HepG2 (cell line): ENCODE data around the gene CA4. TPM values are rescaled to one million over a fixed set of nuclear protein-coding genes. Genes with fewer than 3 reads are reported as not detected.
A peak's percentile ranks its signal among the peaks of the same experiment; 100 is the strongest.

ENCODE experiments used
- ATAC-seq: fragments of 200-7000 bp; cut with Tn5 transposase; 3 replicates; pipeline ENCODE4 v1.9.1; 2020; ENCODE audit warnings: mild to moderate bottlenecking, moderate library complexity
- BruUV-seq: library from RNA; stranded (reverse); fragments of 400-500 nt; replicated peaks from 2 replicates; lab custom pipeline; 2021; lab: Mats Ljungman, UMichigan
- CTCF ChIA-PET: fragments of 300-600 bp; formaldehyde crosslinking; extraction: SDS; loops from one replicate; lab custom pipeline; 2021; ENCODE audit warnings: low total read pairs, inconsistent platforms, low intra/inter-chr PET ratio; lab: Yijun Ruan, JAX
- POLR2A ChIA-PET: fragments of 350-600 bp; sonication (Branson Sonifier 250); formaldehyde crosslinking; loops from one replicate; lab custom pipeline; 2020; ENCODE audit warnings: antibody characterized with exemption, inconsistent platforms; lab: Yijun Ruan, JAX
- DNase-seq: peaks from one replicate; pipeline ENCODE4 v3.0.0-alpha.2; 2015; ENCODE audit warnings: low spot score
- FAIRE-seq: peaks from 3 replicates; lab custom pipeline; 2011; peaks lifted over from hg19 to GRCh38; lab: Jason Lieb, UNC
- H2AFZ ChIP-seq: one replicate; pipeline ENCODE4 v1.6.1; 2011; ENCODE audit warnings: low read length, inconsistent platforms
- H3K27ac ChIP-seq: fragments of 300-600 bp; 3 replicates; pipeline ENCODE4 v1.8.0; 2011; ENCODE audit warnings: mixed run types, mild to moderate bottlenecking, mixed read lengths, low read length, inconsistent platforms; ENCODE audit not compliant: insufficient read depth; ENCODE audit errors: extremely low read length
- H3K27me3 ChIP-seq, 2 experiments: fragments of 200-600 bp in 1 of 2; 2 replicates in 1 of 2; 3 replicates in 1 of 2; pipeline versions ENCODE4 v1.6.0 to v1.8.0; 2011; ENCODE audit warnings: low read length in 2 of 2, mild to moderate bottlenecking in 2 of 2, moderate library complexity in 2 of 2, inconsistent platforms in 1 of 2; ENCODE audit not compliant: insufficient read depth in 2 of 2, control insufficient read depth in 1 of 2
- H3K36me3 ChIP-seq, 2 experiments: fragments of 200-600 bp in 1 of 2; replicated peaks in 1 of 2; 2 replicates in 1 of 2; 3 replicates in 1 of 2; pipeline versions ENCODE4 v1.5.1 to v1.8.0; 2011; ENCODE audit warnings: low read length in 2 of 2, inconsistent platforms in 1 of 2; ENCODE audit not compliant: insufficient read depth in 2 of 2, control insufficient read depth in 1 of 2
- H3K4me1 ChIP-seq: 2 replicates; pipeline ENCODE4 v1.5.1; 2012; ENCODE audit warnings: low read length, inconsistent platforms; ENCODE audit not compliant: insufficient read depth
- H3K4me2 ChIP-seq: 2 replicates; pipeline ENCODE4 v1.6.0; 2011; ENCODE audit warnings: low read depth, low read length, inconsistent platforms
- H3K4me3 ChIP-seq, 3 experiments: fragments of 200-600 bp in 1 of 3; sonication (generic), shearing (Covaris generic) in 1 of 3; replicated peaks in 1 of 3; 2 replicates each; pipeline ENCODE4 v1.5.1; 2011 to 2016; ENCODE audit warnings: low read length in 3 of 3, inconsistent platforms in 2 of 3, low read depth in 2 of 3, mild to moderate bottlenecking in 2 of 3, control low read depth in 1 of 3, mixed read lengths in 1 of 3; ENCODE audit not compliant: insufficient read depth in 1 of 3
- H3K79me2 ChIP-seq: one replicate; pipeline ENCODE4 v1.6.1; 2011; ENCODE audit warnings: low read length, inconsistent platforms; ENCODE audit not compliant: insufficient read depth
- H3K9ac ChIP-seq: 2 replicates; pipeline ENCODE4 v1.6.0; 2011; ENCODE audit warnings: mild to moderate bottlenecking, low read depth, low read length, inconsistent platforms; ENCODE audit not compliant: insufficient read depth
- H3K9me3 ChIP-seq: 2 replicates; pipeline ENCODE4 v1.5.1; 2012; ENCODE audit warnings: mild to moderate bottlenecking, low read length
- H4K20me1 ChIP-seq: 2 replicates; pipeline ENCODE4 v1.6.0; 2011; ENCODE audit warnings: inconsistent platforms, mild to moderate bottlenecking, low read length, moderate library complexity; ENCODE audit not compliant: insufficient read depth
- EHMT2 ChIP-seq: fragments of 200-600 bp; sonication (generic); IDR thresholded peaks from 2 replicates; pipeline ENCODE4 v1.7.0; 2017; ENCODE audit warnings: antibody characterized with exemption, low read depth, low read length, borderline replicate concordance
- ETV5 ChIP-seq: IDR thresholded peaks from 2 replicates; pipeline ENCODE4 v1.6.1; 2018; ENCODE audit warnings: missing biosample characterization, missing genetic modification reagents, inconsistent platforms, borderline replicate concordance
- HMG20A ChIP-seq: IDR thresholded peaks from 2 replicates; pipeline ENCODE4 v1.6.1; 2016; ENCODE audit warnings: borderline replicate concordance
- NFATC3 ChIP-seq: sonication (generic); formaldehyde crosslinking; IDR thresholded peaks from 2 replicates; pipeline ENCODE4 v1.5.1; 2020; ENCODE audit warnings: mild to moderate bottlenecking, missing genetic modification reagents
- POLR2AphosphoS5 ChIP-seq: IDR thresholded peaks from 2 replicates; pipeline ENCODE4 v1.6.1; 2012; ENCODE audit warnings: low read depth, low read length
- RBAK ChIP-seq: sonication (generic); formaldehyde crosslinking; IDR thresholded peaks from 2 replicates; pipeline ENCODE4 v1.5.1; 2020; ENCODE audit warnings: mild to moderate bottlenecking, missing genetic modification reagents
- RFX1 ChIP-seq: fragments of 450-650 bp; IDR thresholded peaks from 2 replicates; pipeline ENCODE4 v1.6.1; 2017
- RFX3 ChIP-seq: IDR thresholded peaks from 2 replicates; pipeline ENCODE4 v1.6.1; 2016; ENCODE audit warnings: missing biosample characterization, missing genetic modification reagents
- TOE1 ChIP-seq: sonication (generic); formaldehyde crosslinking; IDR thresholded peaks from 2 replicates; pipeline ENCODE4 v1.4.0; 2020; ENCODE audit warnings: mild to moderate bottlenecking, missing genetic modification reagents
- ZNF281 ChIP-seq: sonication (generic); formaldehyde crosslinking; IDR thresholded peaks from 2 replicates; pipeline ENCODE4 v1.4.0; 2020; ENCODE audit warnings: missing genetic modification reagents, borderline replicate concordance
- ZNF451 ChIP-seq: sonication (generic); formaldehyde crosslinking; IDR thresholded peaks from 2 replicates; pipeline ENCODE4 v1.5.0; 2020; ENCODE audit warnings: mild to moderate bottlenecking, missing genetic modification reagents
- ZNF530 ChIP-seq: sonication (generic); formaldehyde crosslinking; IDR thresholded peaks from 2 replicates; pipeline ENCODE4 v1.5.0; 2020; ENCODE audit warnings: low read depth, mild to moderate bottlenecking, missing genetic modification reagents
- ZUFSP ChIP-seq: sonication (generic); formaldehyde crosslinking; IDR thresholded peaks from 2 replicates; pipeline ENCODE4 v1.9.0; 2021; ENCODE audit warnings: missing genetic modification reagents, mild to moderate bottlenecking, borderline replicate concordance
- WGBS: methylation state at CpG from one replicate; pipeline ENCODE4 v1.1.6; 2017; ENCODE audit warnings: low lambda C conversion rate; 5-methylcytosine and 5-hydroxymethylcytosine counted together
- in situ Hi-C: cut with HindIII; loops from 2 replicates; pipeline ENCODE4 v1.10.0; 2017; ENCODE audit warnings: low pct_unique_long_range_greater_than_20kb; ENCODE audit not compliant: extremely low pct_ligation_motif_present
- intact Hi-C: fragments of 100-400 bp; cut with micrococcal nuclease; formaldehyde crosslinking; loops from one replicate; pipeline ENCODE4 v1.10.0; 2022; ENCODE audit not compliant: unreplicated experiment
- polyA plus RNA-seq, 8 experiments: library from polyadenylated mRNA; depleted of rRNA in 3 of 8; stranded (reverse) in 7 of 8; unstranded in 1 of 8; fragments of >200 nt; fragmentation: Illumina TruSeq in 4 of 8; extraction: Trizol in 4 of 8; gene quantifications; 2 replicates each; pipeline versions ENCODE4 v1.2.1 to v1.2.3, GENCODE V29; 2011 to 2016; ENCODE audit warnings: low read depth in 4 of 8, missing spikeins in 1 of 8, mixed read lengths in 1 of 8; ENCODE audit not compliant: insufficient read depth in 1 of 8
- total RNA-seq, 5 experiments: library from RNA; depleted of rRNA; stranded (reverse); fragments of >200 nt; fragmentation: Illumina TruSeq; extraction: Trizol; gene quantifications; 2 replicates each; pipeline ENCODE4 v1.2.3, GENCODE V29; 2016; ENCODE audit warnings: low read depth in 1 of 5

CA4 gene
- total and polyA plus RNA-seq, 2 of the 13 experiments (the other 11 are each of a cell fraction or from before 2014, with no cell fraction given) = not detected

DNA sequence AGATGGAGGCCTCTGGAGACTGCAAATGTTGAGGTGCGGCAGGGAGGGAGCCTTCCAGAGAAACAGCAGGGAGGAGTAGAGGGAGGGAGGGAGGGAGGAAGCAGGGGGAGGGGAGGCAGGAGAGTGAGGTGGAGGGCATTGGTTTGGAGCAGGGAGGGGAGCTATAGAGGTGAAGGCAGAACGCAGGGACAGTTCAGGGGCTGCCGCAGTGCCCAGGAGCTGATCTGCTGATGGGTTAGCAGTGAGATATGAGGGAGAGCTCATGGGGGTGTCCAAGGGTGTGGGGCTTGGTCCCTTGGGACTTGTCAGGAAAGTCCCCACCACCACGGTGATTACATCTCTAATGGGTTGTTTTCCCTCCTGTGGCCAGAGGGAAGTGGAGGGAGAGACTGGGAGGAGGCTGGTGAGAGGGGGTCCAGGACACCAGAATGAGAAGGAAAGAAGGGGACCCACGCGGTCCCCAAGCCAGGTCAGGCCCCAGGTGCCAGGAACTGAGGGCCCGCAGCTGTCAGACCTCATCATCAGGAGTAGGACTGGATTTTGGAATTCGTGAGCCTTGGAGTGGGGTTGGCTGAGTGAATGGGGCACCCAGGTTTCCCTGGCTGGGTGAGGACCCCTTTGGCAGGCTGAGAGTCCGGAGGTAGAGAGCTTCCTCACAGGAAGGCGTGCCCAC is 11.2 kb downstream of the CA4 start:
- peaks cover 7 to 62% of the 10 kb centered on the region in 2 experiments; a peak in 3 of 5 replicates for H3K27me3 ChIP-seq
- no peaks in the 10 kb centered on the region for H3K79me2 ChIP-seq
- intact Hi-C loops = no loop called here
- no TSS peak for BruUV-seq
- no peaks in the 10 kb centered on the region for H3K9me3 ChIP-seq
- CTCF ChIA-PET = no interaction called here
- H3K9ac ChIP-seq = no peak overlapping the region
- peaks cover 33% of the 10 kb centered on the region for H3K4me1 ChIP-seq
- POLR2A ChIA-PET = no interaction called here
- 39% methylated on average over 8 of the region's 10 CpGs for WGBS
- H4K20me1 ChIP-seq = no peaks in the 10 kb centered on the region
- no peak overlapping the region for H3K4me2 ChIP-seq
- DNase-seq (no peak), FAIRE-seq (no peak), ATAC-seq (no peak)
- in situ Hi-C loops = loop anchor here (10.0 kb wide), 1 partner anchor 274 kb away; no protein-coding TSS in a partner anchor
- no peak overlapping the region for H2AFZ ChIP-seq
- TF ChIP-seq ETV5 (CRISPR knock-in tag) (no peak), ZNF530 (CRISPR knock-in tag) (no peak)
- H3K36me3 ChIP-seq = no peaks in the 10 kb centered on the region
- no peak overlapping the region for H3K27ac ChIP-seq
- no peak overlapping the region for H3K4me3 ChIP-seq

DNA sequence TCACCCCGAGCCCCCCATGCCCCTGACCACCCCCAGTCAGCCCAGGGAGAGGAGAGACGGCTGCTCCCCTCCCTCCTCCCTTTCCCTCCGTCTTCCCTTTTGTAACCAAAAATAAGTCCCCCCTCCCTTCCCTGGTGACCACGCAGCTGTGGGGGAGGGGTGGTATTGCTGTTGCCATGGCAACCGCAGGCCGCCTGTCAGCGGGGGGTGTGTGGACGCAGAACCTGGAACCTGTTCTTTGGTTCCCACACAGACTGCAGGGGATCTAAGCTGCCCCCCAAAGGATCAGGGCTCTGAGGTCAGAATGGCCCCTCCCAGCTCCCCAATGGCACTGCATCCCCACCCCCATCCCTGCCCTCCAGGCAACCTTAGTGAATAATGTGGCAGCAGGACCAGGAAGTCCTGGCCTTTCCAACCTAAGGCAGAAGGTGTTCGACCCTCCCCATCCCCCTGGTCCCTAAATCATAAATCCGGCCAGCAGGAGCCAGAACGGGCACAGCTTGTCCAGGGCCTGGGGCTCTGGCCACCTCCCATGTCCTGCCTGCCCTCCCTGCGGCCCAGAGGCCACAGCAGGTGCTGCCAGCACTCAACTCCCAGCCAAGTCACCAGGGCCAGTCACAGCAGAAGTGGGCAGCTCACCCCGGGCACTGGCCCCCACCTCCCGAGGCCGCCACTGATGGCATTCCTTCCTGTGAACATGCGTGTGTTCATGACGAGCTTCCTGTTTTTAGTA is 12.0 kb downstream of the CA4 start:
- Histone ChIP-seq H3K36me3 (no peaks in the 10 kb centered on the region), H3K79me2 (no peaks in the 10 kb centered on the region), H3K4me3 (no peak overlapping the region; a peak in 1 of 6 replicates), H4K20me1 (no peaks in the 10 kb centered on the region), H3K27ac (no peak overlapping the region), H3K4me2 (peak overlapping the region; percentile 95), H3K9ac (no peak overlapping the region), H3K27me3 (peaks cover 6 to 55% of the 10 kb centered on the region in 2 experiments; a peak in 3 of 5 replicates), H2AFZ (no peak overlapping the region)
- ATAC-seq = no peak
- ChIA-PET POLR2A (no interaction called here), CTCF (no interaction called here)
- DNase-seq = no peak
- no TSS peak for BruUV-seq
- TF ChIP-seq ZUFSP (CRISPR knock-in tag) (no peak), RBAK (no peak), POLR2AphosphoS5 (no peak), ZNF281 (CRISPR knock-in tag) (peak; percentile 59; the same call in 1 of the 2 replicates), ZNF451 (CRISPR knock-in tag) (no peak), HMG20A (CRISPR knock-in tag) (no peak), RFX3 (CRISPR knock-in tag) (peak; percentile 66), RFX1 (peak; percentile 66), TOE1 (no peak), EHMT2 (no peak), NFATC3 (CRISPR knock-in tag) (no peak)
- TF ChIP-seq, all 625 proteins: peak for 3
- no peaks in the 10 kb centered on the region for H3K9me3 ChIP-seq
- in situ Hi-C loops (loop anchor here (10.0 kb wide), 1 partner anchor 273 kb away; no protein-coding TSS in a partner anchor), intact Hi-C loops (no loop called here)
- peaks cover 38% of the 10 kb centered on the region for H3K4me1 ChIP-seq
- WGBS = 38% methylated on average over 17 of the region's 17 CpGs
- no peak for FAIRE-seq
